Muscle of arm (tissue), 12 donors: ENCODE results near the gene GSK3B. TPM values are rescaled to one million over a fixed set of nuclear protein-coding genes. Genes with fewer than 3 reads are reported as not detected.
"Not testable (repeated sequence)": the region's sequence is repeated elsewhere in the genome, so short reads cannot be mapped to it uniquely, and the experiment has no call there.

Source experiments
- DNase-seq: peaks from one replicate; pipeline ENCODE4 v3.0.0-alpha.2; 2013
- polyA plus RNA-seq, 12 donors: library from polyadenylated mRNA; unstranded; fragments of 120-200 nt; gene quantifications; one replicate each; pipeline ENCODE4 v1.2.1, GENCODE V29; 2013; ENCODE audit not compliant: insufficient read length in 12 of 12

Gene GSK3B
- polyA plus RNA-seq, 12 donors: 26.2 to 43.2 (median 31.5) TPM; not detected in 1

GRCh38 chr3:120021523-120021922 lies 72.7 kb downstream of the GSK3B start:
- no peak for DNase-seq

- DNase-seq: no peak
These were observed 75.9 kb downstream of the GSK3B start for GRCh38 chr3:120018299-120018698.

- no peak for DNase-seq
These were observed 76.6 kb downstream of the GSK3B start for GRCh38 chr3:120017692-120018091.

- no peak for DNase-seq
These were observed 80.8 kb downstream of the GSK3B start for GRCh38 chr3:120013481-120013880.

GRCh38 chr3:120005741-120006140 lies 88.5 kb downstream of the GSK3B start:
- DNase-seq: not testable (repeated sequence)

- not testable (repeated sequence) for DNase-seq
These were observed 90.2 kb downstream of the GSK3B start for GRCh38 chr3:120004008-120004498.

GRCh38 chr3:119998166-119998565 lies 96.1 kb downstream of the GSK3B start:
- no peak for DNase-seq

GRCh38 chr3:119990888-119991287 lies 103.4 kb downstream of the GSK3B start:
- no peak for DNase-seq

GRCh38 chr3:119989981-119990655 lies 104.1 kb downstream of the GSK3B start:
- DNase-seq: no peak

- not testable (repeated sequence) for DNase-seq
These were observed 107.4 kb downstream of the GSK3B start for GRCh38 chr3:119986812-119987211.

- no peak for DNase-seq
These were observed 112.9 kb downstream of the GSK3B start for GRCh38 chr3:119981386-119981785.

GRCh38 chr3:119978554-119979208 lies 115.6 kb downstream of the GSK3B start:
- no peak for DNase-seq

- DNase-seq: no peak
These were observed 116.9 kb downstream of the GSK3B start for GRCh38 chr3:119977353-119977752.

- DNase-seq: no peak
These were observed 118.0 kb downstream of the GSK3B start for GRCh38 chr3:119976214-119976613.

- DNase-seq: no peak
These were observed 119.6 kb downstream of the GSK3B start for GRCh38 chr3:119974656-119975055.

- DNase-seq: no peak
These were observed 121.1 kb downstream of the GSK3B start for GRCh38 chr3:119973018-119973646.

- DNase-seq: no peak
These were observed 124.5 kb downstream of the GSK3B start for GRCh38 chr3:119969759-119970158.

GRCh38 chr3:119967353-119968006 lies 126.8 kb downstream of the GSK3B start:
- DNase-seq: no peak

- DNase-seq: no peak
These were observed 128.6 kb downstream of the GSK3B start for GRCh38 chr3:119965692-119966091.

- no peak for DNase-seq
These were observed 130.0 kb downstream of the GSK3B start for GRCh38 chr3:119964294-119964693.

GRCh38 chr3:119955972-119956371 lies 138.3 kb downstream of the GSK3B start:
- no peak for DNase-seq

GRCh38 chr3:119950666-119951325 lies 143.5 kb downstream of the GSK3B start:
- DNase-seq: no peak
